GM12878 (cell line): ENCODE data around the gene S100A8.

Experiments
- CTCF ChIP-seq, 3 experiments: IDR thresholded peaks in 2 of 3; conservative IDR thresholded peaks in 1 of 3; 2 replicates each; pipeline ENCODE4 v1.5.1; 2011; ENCODE audit warnings: low read depth in 3 of 3, low read length in 3 of 3, mild to moderate bottlenecking in 3 of 3, control low read depth in 2 of 3, moderate library complexity in 2 of 3, inconsistent platforms in 1 of 3, mixed read lengths in 1 of 3; ENCODE audit not compliant: control insufficient read depth in 2 of 3, insufficient read depth in 1 of 3; ENCODE audit errors: extremely low read depth in 1 of 3
- EZH2 ChIP-seq: IDR thresholded peaks from 2 replicates; pipeline ENCODE4 v1.6.1; 2012; ENCODE audit warnings: low read depth, mild to moderate bottlenecking, control low read depth, inconsistent platforms, low read length, borderline replicate concordance; ENCODE audit not compliant: control insufficient read depth
- GABPA ChIP-seq: IDR thresholded peaks from 2 replicates; pipeline ENCODE4 v1.6.1; 2014; ENCODE audit warnings: antibody characterized with exemption, low read depth, mild to moderate bottlenecking, inconsistent platforms
- POLR2A ChIP-seq: IDR thresholded peaks from 2 replicates; pipeline ENCODE4 v1.6.1; 2011; ENCODE audit warnings: low read depth, mild to moderate bottlenecking, low read length
- RUNX3 ChIP-seq: IDR thresholded peaks from 2 replicates; pipeline ENCODE4 v1.6.1; 2012; ENCODE audit warnings: low read length, inconsistent platforms
- TF ChIP-seq, protein P1 (sequence below): IDR thresholded peaks from 2 replicates; pipeline ENCODE4 v1.6.1; 2011; ENCODE audit warnings: borderline replicate concordance, low read depth, mild to moderate bottlenecking, moderate library complexity, mixed read lengths, low read length; ENCODE audit not compliant: insufficient read depth; ENCODE audit errors: extremely low read length
- TF ChIP-seq, protein P2 (sequence below): IDR thresholded peaks from 2 replicates; pipeline ENCODE4 v1.6.1; 2011; ENCODE audit warnings: low read depth, mild to moderate bottlenecking, low read length, moderate library complexity, borderline replicate concordance; ENCODE audit errors: extremely low read depth

DNA sequence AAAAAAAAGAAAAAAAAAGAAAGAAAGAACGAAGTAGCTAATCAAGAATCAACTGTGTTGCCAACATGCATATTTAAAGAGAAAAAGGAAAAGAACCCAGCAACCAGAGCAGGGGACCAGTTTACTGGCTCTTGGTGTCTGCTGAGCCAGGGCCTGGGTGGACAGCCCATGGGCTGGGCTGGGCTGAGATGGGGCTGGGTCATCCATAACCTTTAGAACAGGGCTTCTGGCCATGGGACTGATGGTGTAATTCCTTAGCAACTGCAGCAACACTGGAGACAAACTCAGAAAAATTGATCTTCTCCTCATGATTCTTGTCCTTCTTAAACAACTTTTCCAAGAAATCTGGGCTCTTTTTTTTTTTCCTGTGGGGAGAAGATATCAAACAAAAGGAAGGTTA is 35.9 kb upstream of the S100A8 start:
- TF ChIP-seq POLR2A: no peak
- no peak for TF ChIP-seq GABPA
- no peak for TF ChIP-seq EZH2
- TF ChIP-seq, protein P1, sequence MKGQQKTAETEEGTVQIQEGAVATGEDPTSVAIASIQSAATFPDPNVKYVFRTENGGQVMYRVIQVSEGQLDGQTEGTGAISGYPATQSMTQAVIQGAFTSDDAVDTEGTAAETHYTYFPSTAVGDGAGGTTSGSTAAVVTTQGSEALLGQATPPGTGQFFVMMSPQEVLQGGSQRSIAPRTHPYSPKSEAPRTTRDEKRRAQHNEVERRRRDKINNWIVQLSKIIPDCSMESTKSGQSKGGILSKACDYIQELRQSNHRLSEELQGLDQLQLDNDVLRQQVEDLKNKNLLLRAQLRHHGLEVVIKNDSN: no peak
- TF ChIP-seq RUNX3: no peak
- TF ChIP-seq, protein P2, sequence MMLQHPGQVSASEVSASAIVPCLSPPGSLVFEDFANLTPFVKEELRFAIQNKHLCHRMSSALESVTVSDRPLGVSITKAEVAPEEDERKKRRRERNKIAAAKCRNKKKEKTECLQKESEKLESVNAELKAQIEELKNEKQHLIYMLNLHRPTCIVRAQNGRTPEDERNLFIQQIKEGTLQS: no peak
- no peak for TF ChIP-seq CTCF (IDR thresholded peaks at IDR 0.05 in 2 of 3, conservative IDR thresholded peaks at IDR 0.05 in 1 of 3; ENCODE audit: control insufficient read depth in 2 of 3, extremely low read depth in 1 of 3, insufficient read depth in 1 of 3, low read depth in 3 of 3, low read length in 3 of 3)
